T-helper 2 cell treated with Interferon-gamma antibody and Interleukin-4, amounts not matched to agents 100 ng/mL and 5 ng/mL, for 36 hours (primary cell): ENCODE data around the gene AP1AR. TPM values are rescaled to one million over a fixed set of nuclear protein-coding genes. Genes with fewer than 3 reads are reported as not detected.
"Not testable (repeated sequence)": the region's sequence is repeated elsewhere in the genome, so short reads cannot be mapped to it uniquely, and the experiment has no call there.

Experiments
- intact Hi-C: fragments of 100-400 bp; cut with micrococcal nuclease; formaldehyde crosslinking; loops from one replicate; pipeline ENCODE4 v1.15.1; 2023
- total RNA-seq: library from RNA; stranded (reverse); gene quantifications from 2 replicates; pipeline ENCODE4 v1.2.3, GENCODE V29; 2022

The AP1AR gene
- total RNA-seq, 1 donor from 2014 or later: 12.7 TPM

DNA sequence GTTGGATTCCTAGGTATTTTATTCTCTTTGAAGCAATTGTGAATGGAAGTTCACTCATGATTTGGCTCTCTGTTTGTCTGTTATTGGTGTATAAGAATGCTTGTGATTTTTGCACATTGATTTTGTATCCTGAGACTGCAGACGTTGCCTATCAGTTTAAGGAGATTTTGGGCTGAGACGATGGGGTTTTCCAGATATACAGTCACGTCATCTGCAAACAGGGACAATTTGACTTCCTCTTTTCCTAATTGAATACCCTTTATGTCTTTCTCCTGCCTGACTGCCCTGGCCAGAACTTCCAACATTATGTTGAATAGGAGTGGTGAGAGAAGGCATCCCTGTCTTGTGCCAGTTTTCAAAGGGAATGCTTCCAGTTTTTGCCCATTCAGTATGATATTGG, 73.9 kb downstream of the AP1AR start:
- intact Hi-C loops: not testable (repeated sequence)

DNA sequence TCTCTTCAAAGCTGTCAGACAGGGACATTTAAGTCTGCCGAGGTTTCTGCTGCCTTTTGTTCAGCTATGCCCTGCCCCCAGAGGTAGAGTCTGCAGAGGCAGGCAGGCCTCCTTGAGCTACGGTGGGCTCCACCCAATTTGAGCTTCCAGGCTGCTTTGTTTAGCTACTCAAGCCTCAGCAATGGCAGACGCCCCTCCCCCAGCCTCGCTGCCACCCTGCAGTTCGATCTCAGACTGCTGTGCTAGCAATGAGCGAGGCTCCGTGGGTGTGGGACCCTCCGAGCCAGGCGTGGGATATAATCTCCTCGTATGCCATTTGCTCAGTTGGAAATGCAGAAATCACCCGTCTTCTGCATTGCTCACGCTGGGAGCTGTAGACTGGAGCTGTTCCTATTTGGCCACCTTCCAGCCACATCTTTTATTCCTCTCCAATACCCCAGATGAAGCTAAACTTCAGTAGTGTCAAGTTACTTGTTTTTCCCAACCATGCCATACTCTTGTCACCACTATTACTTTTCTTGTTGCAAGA, 77.7 kb downstream of the AP1AR start:
- intact Hi-C loops: not testable (repeated sequence)

DNA sequence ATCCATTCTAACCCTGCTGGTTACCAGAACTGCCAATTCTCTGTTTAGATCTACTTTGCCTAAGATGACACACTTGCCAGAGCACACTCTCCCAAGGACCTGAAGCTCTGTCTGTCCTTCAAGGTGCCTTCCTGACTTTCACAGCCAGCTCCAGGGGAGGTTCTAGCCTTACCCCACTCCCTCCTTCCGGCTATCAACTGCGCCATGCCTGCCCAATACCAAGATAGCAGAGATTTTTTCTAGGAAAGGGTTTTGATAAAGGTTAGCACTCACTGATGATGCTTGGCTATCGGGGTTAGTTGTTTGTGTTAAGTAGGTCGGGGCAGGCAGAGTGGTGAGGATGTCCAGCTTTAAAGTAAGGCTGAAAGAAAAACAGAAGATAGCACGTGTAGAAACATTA, 79.9 kb downstream of the AP1AR start:
- intact Hi-C loops: no loop called here

DNA sequence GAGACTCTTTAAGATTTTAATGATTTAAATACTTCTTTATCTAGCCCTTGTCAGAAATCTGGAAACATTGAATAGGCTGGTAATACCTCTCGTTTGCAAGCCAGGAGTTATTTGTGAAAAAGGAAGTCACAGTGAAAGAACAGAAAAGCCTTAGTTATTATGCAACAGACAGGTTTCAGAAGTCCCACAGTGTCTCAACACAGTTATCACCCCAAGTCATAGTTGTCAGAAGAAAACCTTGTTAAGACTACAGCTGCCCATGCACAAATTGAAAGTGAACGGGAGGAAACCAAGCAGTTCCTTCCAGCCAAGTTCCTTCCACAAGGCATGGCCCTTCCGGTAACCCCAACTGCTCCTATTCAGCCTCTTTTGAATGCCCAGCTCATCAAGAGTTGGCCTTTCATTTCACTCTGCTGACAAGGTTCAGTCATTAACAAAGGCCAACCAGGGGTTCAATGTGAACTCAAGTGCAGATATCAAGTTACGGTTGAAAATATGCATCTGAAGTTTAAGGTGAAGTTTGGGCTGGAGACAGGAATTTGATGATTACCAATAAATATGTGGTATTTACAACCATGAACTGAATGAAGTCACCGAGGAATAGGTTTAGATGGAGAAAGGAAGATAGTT, 81.1 kb downstream of the AP1AR start:
- intact Hi-C loops: no loop called here

DNA sequence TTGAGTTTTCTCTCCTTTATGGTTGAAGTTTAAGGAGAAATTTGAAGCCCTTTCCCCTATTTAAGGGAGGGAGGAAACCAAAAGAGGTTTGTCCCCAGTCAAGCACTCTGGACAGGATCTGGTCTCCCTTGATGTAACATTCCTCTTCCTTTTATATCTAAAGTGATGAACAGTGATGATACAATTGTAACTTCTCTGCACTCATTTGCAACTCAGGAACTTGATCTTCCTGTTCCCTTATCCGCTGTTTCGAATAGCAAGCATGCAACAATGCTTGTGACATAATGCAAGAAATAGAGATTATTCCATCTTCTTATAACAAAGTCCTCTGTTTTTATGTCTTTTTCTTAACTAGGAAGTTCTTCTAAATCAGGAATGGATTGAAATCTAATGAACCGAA, 83.9 kb downstream of the AP1AR start:
- intact Hi-C loops: no loop called here

DNA sequence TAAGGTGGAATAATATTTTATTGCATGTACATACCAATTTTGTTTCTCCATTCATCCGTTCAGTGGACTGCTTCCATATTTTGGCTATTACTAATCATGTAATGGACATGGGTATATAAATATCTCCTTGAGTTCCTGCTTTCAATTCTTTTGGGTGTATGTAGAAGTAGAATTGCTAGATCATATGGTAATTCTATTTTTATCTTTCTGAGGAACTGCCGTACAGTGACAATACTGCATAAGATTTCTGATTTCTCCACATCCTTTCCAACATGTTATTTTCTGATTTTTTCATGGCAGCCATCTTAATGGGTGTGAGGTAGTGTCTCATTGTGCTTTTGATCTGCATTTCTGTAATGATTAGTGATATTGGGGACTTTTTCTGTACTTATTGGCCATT, 84.8 kb downstream of the AP1AR start:
- intact Hi-C loops: no loop called here

DNA sequence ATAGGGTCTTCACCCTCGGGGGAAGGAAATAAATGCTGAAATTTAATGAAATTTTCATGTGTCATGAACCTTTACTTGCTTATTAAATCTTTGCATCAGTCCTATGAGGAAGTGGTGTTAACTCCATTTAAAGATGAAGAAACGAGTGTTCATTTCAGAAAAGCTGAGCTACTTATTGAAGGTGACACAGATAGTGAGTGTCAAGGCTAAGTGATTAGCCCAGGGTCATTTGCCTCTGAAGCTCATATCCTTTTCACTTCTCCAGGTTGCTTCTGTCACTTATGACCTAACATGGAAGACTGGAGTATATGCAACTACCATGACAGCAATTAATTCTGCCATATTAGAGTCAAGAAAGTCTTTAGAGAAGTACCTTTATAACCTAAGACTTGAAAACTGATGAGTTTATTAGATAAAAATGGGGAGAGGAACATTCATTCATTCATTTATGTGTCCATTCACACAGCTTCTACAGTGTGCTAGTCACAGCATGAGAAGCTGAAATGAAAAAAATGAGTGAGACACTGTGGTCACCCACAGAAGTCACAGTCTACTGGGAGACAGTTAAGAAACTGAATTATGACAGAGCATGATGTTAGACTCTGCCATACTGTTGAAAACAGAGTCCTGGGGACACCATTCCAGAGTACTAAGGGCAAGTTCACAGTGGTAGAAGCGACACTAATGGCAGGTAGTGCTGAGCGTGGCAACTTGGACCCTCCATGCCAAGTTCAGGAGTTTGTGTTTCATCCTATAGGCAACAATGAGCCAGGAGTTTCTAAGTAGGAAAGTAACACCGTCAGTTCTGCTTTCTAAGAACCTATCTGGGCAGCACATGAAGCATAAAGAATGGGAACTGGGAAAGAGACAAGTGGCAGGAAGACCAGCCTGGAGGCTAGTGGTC, 86.9 kb downstream of the AP1AR start:
- intact Hi-C loops: no loop called here

Other genes with a start within 250 kb of the AP1AR start
- 1.6 and 1.7 TPM in 2 replicates for gene FAM241A, start 86.3 kb upstream of the AP1AR start, total RNA-seq
- gene TIFA, start 54.1 kb downstream of the AP1AR start, total RNA-seq: 14.6 and 14.7 TPM in 2 replicates
- gene ALPK1, start 65.6 kb downstream of the AP1AR start, total RNA-seq: 9.0 and 9.6 TPM in 2 replicates